GM12878 (cell line): ENCODE results near the gene ZBTB38. TPM values are rescaled to one million over a fixed set of nuclear protein-coding genes. Genes with fewer than 3 reads are reported as not detected.

Experiments used
- ATAC-seq: fragments of 200-7000 bp; cut with Tn5 transposase; 3 replicates; pipeline ENCODE4 v1.9.1; 2020; ENCODE audit warnings: mild to moderate bottlenecking, moderate library complexity
- BruUV-seq: library from RNA; stranded (reverse); fragments of 400-500 nt; replicated peaks from 2 replicates; lab custom pipeline; 2021; lab: Mats Ljungman, UMichigan
- CTCF ChIA-PET: fragments of 300-600 bp; sonication (Branson Sonifier 250); formaldehyde crosslinking; extraction: SDS; loops from one replicate; lab custom pipeline; 2021; ENCODE audit warnings: inconsistent platforms; lab: Yijun Ruan, JAX
- POLR2A ChIA-PET: fragments of 350-600 bp; formaldehyde crosslinking; extraction: SDS; loops from one replicate; lab custom pipeline; 2021; ENCODE audit warnings: inconsistent platforms; lab: Charles Lee
- RAD21 ChIA-PET: fragments of 300-600 bp; sonication (Branson Sonifier 250); formaldehyde crosslinking; loops from one replicate; lab custom pipeline; 2023; ENCODE audit warnings: antibody characterized with exemption; ENCODE audit not compliant: unreplicated experiment; lab: Charles Lee
- SMC1A ChIA-PET: fragments of 300-600 bp; sonication (Branson Sonifier 250); formaldehyde crosslinking; loops from one replicate; lab custom pipeline; 2023; ENCODE audit not compliant: unreplicated experiment, uncharacterized antibody; lab: Charles Lee
- DNase-seq: peaks from one replicate; pipeline ENCODE4 v3.0.0-alpha.2; 2011; ENCODE audit warnings: low read depth, low spot score
- FAIRE-seq: peaks from 3 replicates; lab custom pipeline; 2011; peaks lifted over from hg19 to GRCh38; lab: Jason Lieb, UNC
- H2AFZ ChIP-seq: 2 replicates; pipeline ENCODE4 v1.6.0; 2011; ENCODE audit warnings: low read depth, low read length, control low read depth; ENCODE audit not compliant: control insufficient read depth
- H3K27ac ChIP-seq: 2 replicates; pipeline ENCODE4 v1.5.1; 2011; ENCODE audit warnings: control low read depth; ENCODE audit not compliant: control insufficient read depth, insufficient read depth
- H3K27me3 ChIP-seq, 2 experiments: replicated peaks in 1 of 2; 2 replicates each; pipeline versions ENCODE4 v1.6.0 to v1.6.1; 2011; ENCODE audit warnings: low read length in 1 of 2; ENCODE audit not compliant: control insufficient read depth in 2 of 2, insufficient read depth in 2 of 2
- H3K36me3 ChIP-seq, 2 experiments: 2 replicates each; pipeline ENCODE4 v1.5.1; 2011; ENCODE audit warnings: low read length in 1 of 2; ENCODE audit not compliant: control insufficient read depth in 2 of 2, insufficient read depth in 2 of 2
- H3K4me1 ChIP-seq: 2 replicates; pipeline ENCODE4 v1.6.1; 2011; ENCODE audit warnings: mild to moderate bottlenecking, low read length, moderate library complexity, mixed read lengths; ENCODE audit not compliant: control insufficient read depth, insufficient read depth
- H3K4me2 ChIP-seq: 2 replicates; pipeline ENCODE4 v1.6.0; 2011; ENCODE audit warnings: control low read depth; ENCODE audit not compliant: control insufficient read depth, insufficient read depth
- H3K4me3 ChIP-seq: fragments of 200-600 bp; sonication (generic); 2 replicates; pipeline ENCODE4 v1.5.1; 2016
- H3K79me2 ChIP-seq: 2 replicates; pipeline ENCODE4 v1.6.0; 2011; ENCODE audit warnings: low read length; ENCODE audit not compliant: control insufficient read depth, insufficient read depth
- H3K9ac ChIP-seq: 2 replicates; pipeline ENCODE4 v1.8.0; 2011; ENCODE audit warnings: low read length, control low read depth, mixed read lengths; ENCODE audit not compliant: control insufficient read depth, insufficient read depth
- H3K9me3 ChIP-seq: replicated peaks from 3 replicates; pipeline ENCODE4 v1.5.1; 2011; ENCODE audit warnings: mild to moderate bottlenecking, low read length; ENCODE audit not compliant: control insufficient read depth, insufficient read depth
- H4K20me1 ChIP-seq: 2 replicates; pipeline ENCODE4 v1.6.0; 2011; ENCODE audit not compliant: control insufficient read depth, insufficient read depth
- EP300 ChIP-seq, 2 experiments: fragments of 150-350 bp in 1 of 2; IDR thresholded peaks; 2 replicates each; pipeline ENCODE4 v1.6.1; 2011 to 2012; ENCODE audit warnings: low read depth in 2 of 2, low read length in 2 of 2, borderline replicate concordance in 1 of 2, improper control_type of control experiment in 1 of 2, inconsistent platforms in 1 of 2; ENCODE audit not compliant: control insufficient read depth in 1 of 2
- JUNB ChIP-seq: IDR thresholded peaks from 2 replicates; pipeline ENCODE4 v1.6.1; 2016; ENCODE audit warnings: antibody characterized with exemption, mild to moderate bottlenecking
- LARP7 ChIP-seq: fragments of 450-650 bp; IDR thresholded peaks from 2 replicates; pipeline ENCODE4 v1.6.1; 2017; ENCODE audit warnings: mild to moderate bottlenecking
- RAD21 ChIP-seq: IDR thresholded peaks from 2 replicates; pipeline ENCODE4 v1.6.1; 2011; ENCODE audit warnings: mild to moderate bottlenecking, low read depth, low read length, moderate library complexity; ENCODE audit not compliant: insufficient read depth
- TARDBP ChIP-seq: IDR thresholded peaks from 2 replicates; pipeline ENCODE4 v1.6.1; 2016; ENCODE audit warnings: borderline replicate concordance
- WGBS: methylation state at CpG from one replicate; pipeline ENCODE4 v1.1.6; 2016; ENCODE audit warnings: low lambda C conversion rate; ENCODE audit not compliant: insufficient replicate concordance, insufficient coverage; ENCODE audit errors: missing lambda C conversion rate; 5-methylcytosine and 5-hydroxymethylcytosine counted together
- in situ Hi-C: fragments of 300-500 bp; cut with MboI; formaldehyde crosslinking; loops from 9 replicates; pipeline ENCODE4 v1.14.3; 2018; ENCODE audit warnings: mixed read lengths
- intact Hi-C: fragments of 100-400 bp; cut with micrococcal nuclease; formaldehyde crosslinking; loops from one replicate; pipeline ENCODE4 v1.14.2; 2022; ENCODE audit not compliant: unreplicated experiment
- polyA plus RNA-seq, 11 experiments: library from polyadenylated mRNA; depleted of rRNA in 4 of 11; unstranded in 6 of 11; stranded (reverse) in 5 of 11; fragments of >200 nt; fragmentation: Nextera tagmentation in 4 of 11; fragmentation: Illumina TruSeq in 1 of 11; extraction: Ambion mirVana in 4 of 11; extraction: Trizol in 1 of 11; gene quantifications; 1 replicate in 1 of 11; 2 replicates in 10 of 11; pipeline versions ENCODE4 v1.2.1 to v1.2.3, GENCODE V29; 2011 to 2016; ENCODE audit warnings: inconsistent platforms in 2 of 11, missing spikeins in 2 of 11, low read depth in 1 of 11
- total RNA-seq, 4 experiments: library from RNA; depleted of rRNA in 3 of 4; stranded (reverse); fragments of >200 nt in 3 of 4; fragmentation: Illumina TruSeq in 1 of 4; extraction: Trizol in 1 of 4; gene quantifications; 2 replicates each; pipeline versions ENCODE4 v1.2.1 to v1.2.3, GENCODE V29; 2013 to 2021
- TF ChIP-seq, protein P1 (sequence below): fragments of 450-650 bp; IDR thresholded peaks from 2 replicates; pipeline ENCODE4 v1.6.1; 2016; ENCODE audit warnings: mild to moderate bottlenecking
- TF ChIP-seq, protein P2 (sequence below): fragments of 450-650 bp; formaldehyde crosslinking; IDR thresholded peaks from 2 replicates; pipeline ENCODE4 v1.4.0; 2022; ENCODE audit warnings: mild to moderate bottlenecking, moderate library complexity
- TF ChIP-seq, protein P3 (sequence below): IDR thresholded peaks from 2 replicates; pipeline ENCODE4 v1.6.1; 2011; ENCODE audit warnings: low read depth, low read length, improper control_type of control experiment, borderline replicate concordance
- TF ChIP-seq, protein P4 (sequence below): fragments of 150-350 bp; IDR thresholded peaks from 2 replicates; pipeline ENCODE4 v1.6.1; 2016; ENCODE audit warnings: low read depth, low read length
- TF ChIP-seq, protein P5 (sequence below): fragments of 450-650 bp; IDR thresholded peaks from 2 replicates; pipeline ENCODE4 v1.6.1; 2017; ENCODE audit warnings: borderline replicate concordance

Gene ZBTB38
- total and polyA plus RNA-seq, 10 of the 15 experiments (the other 5 are each of a cell fraction or from before 2014, with no cell fraction given) = 34.2 to 115 (median 88.6) TPM

DNA sequence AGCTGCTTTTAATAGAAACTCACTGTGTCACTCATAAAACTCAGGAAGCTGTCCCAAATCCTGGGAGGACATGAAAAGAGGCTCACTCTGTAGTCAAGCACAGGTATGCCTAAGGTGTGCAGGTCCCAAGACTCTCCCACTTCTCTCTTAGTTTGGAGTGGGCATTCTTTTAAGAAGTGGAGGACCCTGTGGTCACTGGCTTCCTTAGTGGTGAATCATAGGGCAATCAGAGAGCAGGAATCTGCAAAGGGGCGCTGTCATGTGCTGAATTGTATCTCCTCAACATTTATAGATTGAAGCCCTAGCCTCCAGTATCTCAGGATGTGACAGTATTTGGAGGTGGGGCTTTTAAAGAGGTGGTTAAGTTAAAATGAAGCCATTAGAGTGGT, 47.2 kb upstream of the ZBTB38 start (continued):
- TF ChIP-seq, protein P1, sequence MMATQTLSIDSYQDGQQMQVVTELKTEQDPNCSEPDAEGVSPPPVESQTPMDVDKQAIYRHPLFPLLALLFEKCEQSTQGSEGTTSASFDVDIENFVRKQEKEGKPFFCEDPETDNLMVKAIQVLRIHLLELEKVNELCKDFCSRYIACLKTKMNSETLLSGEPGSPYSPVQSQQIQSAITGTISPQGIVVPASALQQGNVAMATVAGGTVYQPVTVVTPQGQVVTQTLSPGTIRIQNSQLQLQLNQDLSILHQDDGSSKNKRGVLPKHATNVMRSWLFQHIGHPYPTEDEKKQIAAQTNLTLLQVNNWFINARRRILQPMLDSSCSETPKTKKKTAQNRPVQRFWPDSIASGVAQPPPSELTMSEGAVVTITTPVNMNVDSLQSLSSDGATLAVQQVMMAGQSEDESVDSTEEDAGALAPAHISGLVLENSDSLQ = no peak
- TF ChIP-seq RAD21 (no peak), EP300 (IDR thresholded peaks at IDR 0.05; ENCODE audit: borderline replicate concordance in 1 of 2, control insufficient read depth in 1 of 2, low read depth in 2 of 2, low read length in 2 of 2) (no peak), LARP7 (no peak)
- TF ChIP-seq, protein P2, sequence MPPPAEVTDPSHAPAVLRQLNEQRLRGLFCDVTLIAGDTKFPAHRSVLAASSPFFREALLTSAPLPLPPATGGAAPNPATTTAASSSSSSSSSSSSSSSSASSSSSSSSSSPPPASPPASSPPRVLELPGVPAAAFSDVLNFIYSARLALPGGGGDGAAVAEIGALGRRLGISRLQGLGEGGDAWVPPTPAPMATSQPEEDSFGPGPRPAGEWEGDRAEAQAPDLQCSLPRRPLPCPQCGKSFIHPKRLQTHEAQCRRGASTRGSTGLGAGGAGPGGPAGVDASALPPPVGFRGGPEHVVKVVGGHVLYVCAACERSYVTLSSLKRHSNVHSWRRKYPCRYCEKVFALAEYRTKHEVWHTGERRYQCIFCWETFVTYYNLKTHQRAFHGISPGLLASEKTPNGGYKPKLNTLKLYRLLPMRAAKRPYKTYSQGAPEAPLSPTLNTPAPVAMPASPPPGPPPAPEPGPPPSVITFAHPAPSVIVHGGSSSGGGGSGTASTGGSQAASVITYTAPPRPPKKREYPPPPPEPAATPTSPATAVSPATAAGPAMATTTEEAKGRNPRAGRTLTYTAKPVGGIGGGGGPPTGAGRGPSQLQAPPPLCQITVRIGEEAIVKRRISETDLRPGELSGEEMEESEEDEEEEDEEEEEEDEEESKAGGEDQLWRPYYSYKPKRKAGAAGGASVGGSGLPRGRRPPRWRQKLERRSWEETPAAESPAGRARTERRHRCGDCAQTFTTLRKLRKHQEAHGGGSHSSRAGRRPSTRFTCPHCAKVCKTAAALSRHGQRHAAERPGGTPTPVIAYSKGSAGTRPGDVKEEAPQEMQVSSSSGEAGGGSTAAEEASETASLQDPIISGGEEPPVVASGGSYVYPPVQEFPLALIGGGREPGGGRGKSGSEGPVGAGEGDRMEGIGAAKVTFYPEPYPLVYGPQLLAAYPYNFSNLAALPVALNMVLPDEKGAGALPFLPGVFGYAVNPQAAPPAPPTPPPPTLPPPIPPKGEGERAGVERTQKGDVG (CRISPR knock-in tag) = no peak

DNA sequence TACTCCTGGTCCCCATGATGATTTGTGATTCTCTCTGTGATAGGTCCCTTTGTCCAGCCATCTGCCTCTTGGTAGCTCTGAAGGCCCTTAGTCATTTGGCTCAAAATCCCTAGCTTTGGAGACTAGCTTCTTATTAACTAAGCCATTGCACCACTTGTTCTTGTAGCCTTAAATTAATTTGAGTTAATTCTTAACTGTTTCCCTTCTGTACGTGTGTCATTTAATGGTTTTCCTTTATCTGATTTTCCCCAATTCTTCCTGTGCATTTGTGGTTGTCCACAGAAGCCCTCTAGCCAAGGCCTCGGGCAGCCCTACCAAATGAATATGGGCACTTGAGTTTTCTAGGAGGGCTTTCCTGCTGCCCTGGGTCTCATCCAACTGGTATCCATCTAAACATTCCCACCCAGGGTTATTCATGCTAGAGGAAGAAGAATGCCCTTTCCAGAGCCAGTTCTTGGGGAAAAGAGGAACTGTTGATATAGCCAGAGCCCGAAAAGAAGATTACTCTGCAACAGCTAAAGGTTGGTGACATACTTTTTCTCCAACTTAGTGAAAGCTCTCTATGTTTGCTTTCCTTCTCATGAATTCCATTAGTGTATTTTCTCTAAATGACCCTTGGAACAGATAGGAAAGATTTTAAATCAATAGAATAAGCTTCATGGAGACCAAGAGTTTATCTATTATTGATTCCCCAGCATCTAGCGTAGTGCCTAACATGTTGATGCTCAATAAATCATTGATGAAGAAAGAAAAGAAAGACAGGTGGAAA, 44.2 kb upstream of the ZBTB38 start:
- ChIA-PET CTCF (interaction anchor here (1.0 to 5.1 kb wide), 9 partner anchors 9 to 131 kb away, joined by 3 to 34 read pairs (median 4); no protein-coding TSS in a partner anchor), POLR2A (interaction anchor here (1.0 to 1.3 kb wide), 3 partner anchors 12 to 92 kb away, joined by 3 read pairs; no protein-coding TSS in a partner anchor), RAD21 (interaction anchor here (0.7 to 3.0 kb wide), 4 partner anchors 12 to 118 kb away, joined by 3 to 20 read pairs (median 9); no protein-coding TSS in a partner anchor), SMC1A (interaction anchor here (0.6 to 9.9 kb wide), 10 partner anchors 10 to 131 kb away, joined by 3 to 98 read pairs (median 4); no protein-coding TSS in a partner anchor)
- in situ Hi-C loops (no loop called here), intact Hi-C loops (no loop called here)
- ATAC-seq (no peak), DNase-seq (no peak), FAIRE-seq (no peak)
- Histone ChIP-seq H3K27ac (no peak overlapping the region), H3K4me2 (no peak overlapping the region), H3K4me3 (no peak overlapping the region), H3K9ac (no peak overlapping the region), H3K4me1 (peaks cover 21% of the 10 kb centered on the region), H3K36me3 (no peaks in the 10 kb centered on the region), H3K79me2 (no peaks in the 10 kb centered on the region), H4K20me1 (no peaks in the 10 kb centered on the region), H2AFZ (no peak overlapping the region), H3K27me3 (no peaks in the 10 kb centered on the region), H3K9me3 (peaks cover 1% of the 10 kb centered on the region; the same call in 2 of the 3 replicates)
- BruUV-seq = no TSS peak
- WGBS = 85% methylated on average over 4 of the region's 4 CpGs
- no peak for TF ChIP-seq TARDBP
- no peak for TF ChIP-seq JUNB
- TF ChIP-seq, protein P3, sequence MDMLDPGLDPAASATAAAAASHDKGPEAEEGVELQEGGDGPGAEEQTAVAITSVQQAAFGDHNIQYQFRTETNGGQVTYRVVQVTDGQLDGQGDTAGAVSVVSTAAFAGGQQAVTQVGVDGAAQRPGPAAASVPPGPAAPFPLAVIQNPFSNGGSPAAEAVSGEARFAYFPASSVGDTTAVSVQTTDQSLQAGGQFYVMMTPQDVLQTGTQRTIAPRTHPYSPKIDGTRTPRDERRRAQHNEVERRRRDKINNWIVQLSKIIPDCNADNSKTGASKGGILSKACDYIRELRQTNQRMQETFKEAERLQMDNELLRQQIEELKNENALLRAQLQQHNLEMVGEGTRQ = no peak
- TF ChIP-seq, protein P4, sequence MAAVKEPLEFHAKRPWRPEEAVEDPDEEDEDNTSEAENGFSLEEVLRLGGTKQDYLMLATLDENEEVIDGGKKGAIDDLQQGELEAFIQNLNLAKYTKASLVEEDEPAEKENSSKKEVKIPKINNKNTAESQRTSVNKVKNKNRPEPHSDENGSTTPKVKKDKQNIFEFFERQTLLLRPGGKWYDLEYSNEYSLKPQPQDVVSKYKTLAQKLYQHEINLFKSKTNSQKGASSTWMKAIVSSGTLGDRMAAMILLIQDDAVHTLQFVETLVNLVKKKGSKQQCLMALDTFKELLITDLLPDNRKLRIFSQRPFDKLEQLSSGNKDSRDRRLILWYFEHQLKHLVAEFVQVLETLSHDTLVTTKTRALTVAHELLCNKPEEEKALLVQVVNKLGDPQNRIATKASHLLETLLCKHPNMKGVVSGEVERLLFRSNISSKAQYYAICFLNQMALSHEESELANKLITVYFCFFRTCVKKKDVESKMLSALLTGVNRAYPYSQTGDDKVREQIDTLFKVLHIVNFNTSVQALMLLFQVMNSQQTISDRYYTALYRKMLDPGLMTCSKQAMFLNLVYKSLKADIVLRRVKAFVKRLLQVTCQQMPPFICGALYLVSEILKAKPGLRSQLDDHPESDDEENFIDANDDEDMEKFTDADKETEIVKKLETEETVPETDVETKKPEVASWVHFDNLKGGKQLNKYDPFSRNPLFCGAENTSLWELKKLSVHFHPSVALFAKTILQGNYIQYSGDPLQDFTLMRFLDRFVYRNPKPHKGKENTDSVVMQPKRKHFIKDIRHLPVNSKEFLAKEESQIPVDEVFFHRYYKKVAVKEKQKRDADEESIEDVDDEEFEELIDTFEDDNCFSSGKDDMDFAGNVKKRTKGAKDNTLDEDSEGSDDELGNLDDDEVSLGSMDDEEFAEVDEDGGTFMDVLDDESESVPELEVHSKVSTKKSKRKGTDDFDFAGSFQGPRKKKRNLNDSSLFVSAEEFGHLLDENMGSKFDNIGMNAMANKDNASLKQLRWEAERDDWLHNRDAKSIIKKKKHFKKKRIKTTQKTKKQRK = no peak
- TF ChIP-seq, protein P5, sequence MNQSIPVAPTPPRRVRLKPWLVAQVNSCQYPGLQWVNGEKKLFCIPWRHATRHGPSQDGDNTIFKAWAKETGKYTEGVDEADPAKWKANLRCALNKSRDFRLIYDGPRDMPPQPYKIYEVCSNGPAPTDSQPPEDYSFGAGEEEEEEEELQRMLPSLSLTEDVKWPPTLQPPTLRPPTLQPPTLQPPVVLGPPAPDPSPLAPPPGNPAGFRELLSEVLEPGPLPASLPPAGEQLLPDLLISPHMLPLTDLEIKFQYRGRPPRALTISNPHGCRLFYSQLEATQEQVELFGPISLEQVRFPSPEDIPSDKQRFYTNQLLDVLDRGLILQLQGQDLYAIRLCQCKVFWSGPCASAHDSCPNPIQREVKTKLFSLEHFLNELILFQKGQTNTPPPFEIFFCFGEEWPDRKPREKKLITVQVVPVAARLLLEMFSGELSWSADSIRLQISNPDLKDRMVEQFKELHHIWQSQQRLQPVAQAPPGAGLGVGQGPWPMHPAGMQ = no peak
